Ascending aorta (tissue), 2 donors: Measurements from ENCODE around the gene PPP4R4. TPM values are rescaled to one million over a fixed set of nuclear protein-coding genes. Genes with fewer than 3 reads are reported as not detected.

Experiments used
- DNase-seq, 2 donors: peaks; one replicate each; pipeline ENCODE4 v3.0.0-alpha.2; 2019; ENCODE audit warnings: low spot score in 2 of 2
- H3K27ac ChIP-seq, 2 donors: fragments of 200-600 bp; sonication (generic); one replicate each; pipeline ENCODE4 v1.5.1; 2016 to 2017; ENCODE audit warnings: mild to moderate bottlenecking in 1 of 2
- H3K27me3 ChIP-seq: fragments of 200-600 bp; sonication (generic); one replicate; pipeline ENCODE4 v1.5.1; 2017
- H3K36me3 ChIP-seq, 2 donors: fragments of 200-600 bp; sonication (generic); one replicate each; pipeline ENCODE4 v1.5.1; 2016
- H3K4me1 ChIP-seq, 2 donors: fragments of 200-600 bp; sonication (generic); one replicate each; pipeline ENCODE4 v1.5.1; 2016 to 2017; ENCODE audit warnings: mild to moderate bottlenecking in 1 of 2
- H3K4me3 ChIP-seq, 2 donors: fragments of 200-600 bp; sonication (generic); one replicate each; pipeline ENCODE4 v1.5.1; 2016 to 2017; ENCODE audit warnings: mild to moderate bottlenecking in 1 of 2
- H3K9me3 ChIP-seq, 2 donors: fragments of 200-600 bp; sonication (generic); one replicate each; pipeline ENCODE4 v1.5.1; 2016
- intact Hi-C: fragments of 100-400 bp; cut with DNase I; formaldehyde crosslinking; loops from one replicate; pipeline ENCODE4 v1.15.1; 2023
- total RNA-seq: library from RNA; depleted of rRNA; stranded (reverse); fragments of >200 nt; gene quantifications from one replicate; pipeline ENCODE4 v1.1.0, GENCODE V29; 2016
- TF ChIP-seq, protein P1 (sequence below), 3 experiments: fragments of 200-600 bp in 2 of 3; fragments of 450-650 bp in 1 of 3; sonication (generic) in 2 of 3; IDR thresholded peaks; one replicate each; pipeline ENCODE4 v1.5.1; 2016 to 2019; ENCODE audit warnings: antibody characterized with exemption in 3 of 3, mild to moderate bottlenecking in 1 of 3, moderate library complexity in 1 of 3

PPP4R4 gene
- total RNA-seq, 1 donor from 2014 or later, result not detected

DNA sequence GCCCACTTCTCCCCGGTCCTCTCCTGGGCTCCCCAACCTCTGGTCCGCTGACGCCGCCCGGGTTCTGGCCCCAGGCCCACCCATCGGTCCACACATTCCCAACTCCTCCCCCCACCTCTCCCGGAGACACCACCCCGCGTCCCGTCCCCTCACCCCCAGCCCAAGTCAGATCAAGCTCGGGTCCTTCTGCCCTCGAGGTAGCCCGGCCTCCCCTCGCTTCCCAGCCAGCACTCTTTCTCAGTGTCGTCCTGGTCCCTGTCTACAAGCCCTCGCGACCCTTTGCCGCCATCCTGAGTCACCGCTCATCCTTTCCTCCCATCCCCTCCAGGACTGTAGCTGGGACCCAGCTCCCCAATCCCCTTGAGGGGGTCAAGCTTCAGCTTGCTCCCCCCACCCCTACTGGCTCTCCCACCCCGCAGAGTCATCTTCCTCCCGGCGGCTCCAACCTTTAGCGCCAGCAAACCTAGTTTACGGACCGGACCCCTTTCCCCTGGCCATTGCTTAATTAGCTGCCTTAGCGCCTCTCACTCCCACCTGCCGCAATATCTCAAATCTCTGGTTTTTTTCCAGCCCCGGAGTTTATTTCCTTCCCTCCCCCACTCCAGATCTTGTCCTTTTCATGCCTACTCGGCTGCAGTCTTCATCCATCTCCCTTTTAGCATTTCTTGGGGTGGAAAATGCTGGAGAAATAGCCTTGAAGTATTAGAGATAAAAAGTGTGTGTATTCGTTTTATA, 1.1 kb downstream of the PPP4R4 start:
- Histone ChIP-seq H3K9me3 (no peaks in the 10 kb centered on the region), H3K27ac (no peak overlapping the region), H3K27me3 (no peaks in the 10 kb centered on the region), H3K4me1 (peaks cover 3 to 14% of the 10 kb centered on the region in 2 donors), H3K36me3 (no peaks in the 10 kb centered on the region), H3K4me3 (peak overlapping the region; percentile 75 to 84)
- TF ChIP-seq, protein P1, sequence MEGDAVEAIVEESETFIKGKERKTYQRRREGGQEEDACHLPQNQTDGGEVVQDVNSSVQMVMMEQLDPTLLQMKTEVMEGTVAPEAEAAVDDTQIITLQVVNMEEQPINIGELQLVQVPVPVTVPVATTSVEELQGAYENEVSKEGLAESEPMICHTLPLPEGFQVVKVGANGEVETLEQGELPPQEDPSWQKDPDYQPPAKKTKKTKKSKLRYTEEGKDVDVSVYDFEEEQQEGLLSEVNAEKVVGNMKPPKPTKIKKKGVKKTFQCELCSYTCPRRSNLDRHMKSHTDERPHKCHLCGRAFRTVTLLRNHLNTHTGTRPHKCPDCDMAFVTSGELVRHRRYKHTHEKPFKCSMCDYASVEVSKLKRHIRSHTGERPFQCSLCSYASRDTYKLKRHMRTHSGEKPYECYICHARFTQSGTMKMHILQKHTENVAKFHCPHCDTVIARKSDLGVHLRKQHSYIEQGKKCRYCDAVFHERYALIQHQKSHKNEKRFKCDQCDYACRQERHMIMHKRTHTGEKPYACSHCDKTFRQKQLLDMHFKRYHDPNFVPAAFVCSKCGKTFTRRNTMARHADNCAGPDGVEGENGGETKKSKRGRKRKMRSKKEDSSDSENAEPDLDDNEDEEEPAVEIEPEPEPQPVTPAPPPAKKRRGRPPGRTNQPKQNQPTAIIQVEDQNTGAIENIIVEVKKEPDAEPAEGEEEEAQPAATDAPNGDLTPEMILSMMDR (IDR thresholded peaks at IDR 0.05), result no peak
- intact Hi-C loops, result loop anchor here (2.0 to 10.0 kb wide), 3 partner anchors 42 to 1340 kb away; partner anchors contain the start of genes PRIMA1 and SYNE3
- no peak for DNase-seq

GRCh38 chr14:94175747-94176146, 1.6 kb downstream of the PPP4R4 start:
- H3K27ac ChIP-seq, result no peak overlapping the region
- no peaks in the 10 kb centered on the region for H3K27me3 ChIP-seq
- intact Hi-C loops, result loop anchor here (2.0 to 10.0 kb wide), 3 partner anchors 43 to 1339 kb away; partner anchors contain the start of genes PRIMA1 and SYNE3

GRCh38 chr14:94176808-94177207, 2.7 kb downstream of the PPP4R4 start:
- TF ChIP-seq, protein P1 (IDR thresholded peaks at IDR 0.05), result no peak
- Histone ChIP-seq H3K27me3 (no peaks in the 10 kb centered on the region), H3K4me1 (peaks cover 3 to 14% of the 10 kb centered on the region in 2 donors), H3K9me3 (no peaks in the 10 kb centered on the region), H3K36me3 (no peaks in the 10 kb centered on the region), H3K4me3 (no peak overlapping the region), H3K27ac (no peak overlapping the region)
- intact Hi-C loops, result loop anchor here (10.0 kb wide), 2 partner anchors 392 to 1338 kb away; partner anchors contain the start of genes PRIMA1 and SYNE3
- no peak for DNase-seq

More at GRCh38 chr14:94175747-94176146, 1.6 kb downstream of the PPP4R4 start:
- peaks cover 3 to 14% of the 10 kb centered on the region in 2 donors for H3K4me1 ChIP-seq
- peak overlapping the region in 1 of 2 donors; percentile 84 for H3K4me3 ChIP-seq
- H3K9me3 ChIP-seq, result no peaks in the 10 kb centered on the region
- DNase-seq, result no peak
- TF ChIP-seq, protein P1 (IDR thresholded peaks at IDR 0.05), result no peak
- no peaks in the 10 kb centered on the region for H3K36me3 ChIP-seq

DNA sequence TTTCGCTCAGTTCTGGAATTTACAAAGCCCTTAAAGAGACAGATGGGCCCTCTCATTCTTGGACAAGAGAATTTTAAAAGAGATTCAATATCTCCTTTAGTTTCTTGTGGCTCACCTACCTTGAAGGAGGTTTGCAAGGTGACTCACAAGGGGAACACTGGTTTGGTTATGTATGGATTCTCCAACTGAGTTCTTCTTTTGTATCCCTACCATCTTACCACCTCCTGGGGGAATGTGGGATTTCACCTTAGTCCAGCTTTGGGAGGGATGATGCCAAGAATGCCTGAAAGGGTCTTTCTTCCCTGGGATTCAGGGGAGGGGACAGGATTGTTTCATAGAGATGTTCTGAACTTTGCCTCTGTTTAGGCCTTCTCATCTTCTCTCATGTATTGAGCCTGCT, 3.7 kb downstream of the PPP4R4 start:
- H3K27ac ChIP-seq, result no peak overlapping the region
- H3K4me3 ChIP-seq, result no peak overlapping the region
- H3K36me3 ChIP-seq, result no peaks in the 10 kb centered on the region
- H3K4me1 ChIP-seq, result peaks cover 3 to 14% of the 10 kb centered on the region in 2 donors
- H3K9me3 ChIP-seq, result no peaks in the 10 kb centered on the region
- no peak for DNase-seq
- TF ChIP-seq, protein P1 (IDR thresholded peaks at IDR 0.05), result no peak
- intact Hi-C loops, result loop anchor here (10.0 kb wide), 2 partner anchors 393 to 1337 kb away; partner anchors contain the start of genes PRIMA1 and SYNE3
- no peaks in the 10 kb centered on the region for H3K27me3 ChIP-seq

- intact Hi-C loops, result loop anchor here (10.0 kb wide), 2 partner anchors 394 to 1336 kb away; partner anchors contain the start of genes PRIMA1 and SYNE3
- H3K4me1 ChIP-seq, result peaks cover 3 to 10% of the 10 kb centered on the region in 2 donors
- no peak overlapping the region for H3K27ac ChIP-seq
- H3K4me3 ChIP-seq, result no peak overlapping the region
- no peaks in the 10 kb centered on the region for H3K27me3 ChIP-seq
- TF ChIP-seq, protein P1 (IDR thresholded peaks at IDR 0.05), result no peak
- no peaks in the 10 kb centered on the region for H3K36me3 ChIP-seq
- no peaks in the 10 kb centered on the region for H3K9me3 ChIP-seq
- DNase-seq, result no peak
Measured at GRCh38 chr14:94179244-94179643, 5.1 kb downstream of the PPP4R4 start.
